Measurements from ENCODE around the gene RNF123.

The RNF123 gene

GRCh38 chr3:49701388-49702077, 12.2 kb downstream of the RNF123 start:
- DNase-seq (ENCODE audit: low read depth, low spot score) = no peak

GRCh38 chr3:49702672-49703071, 13.3 kb downstream of the RNF123 start:
- no peak for DNase-seq (ENCODE audit: low read depth, low spot score)

GRCh38 chr3:49703443-49703927, 14.1 kb downstream of the RNF123 start:
- no peak for DNase-seq (ENCODE audit: low read depth, low spot score)

- DNase-seq (ENCODE audit: low read depth, low spot score) = no peak
These were observed 14.6 kb downstream of the RNF123 start for GRCh38 chr3:49703956-49704355.

GRCh38 chr3:49704629-49705028, 15.3 kb downstream of the RNF123 start:
- DNase-seq (ENCODE audit: low read depth, low spot score) = no peak

- DNase-seq (ENCODE audit: low read depth, low spot score) = no peak
These were observed 16.1 kb downstream of the RNF123 start for GRCh38 chr3:49705390-49705960.

GRCh38 chr3:49706456-49707112, 17.2 kb downstream of the RNF123 start:
- DNase-seq (ENCODE audit: low read depth, low spot score) = no peak

- DNase-seq (ENCODE audit: low read depth, low spot score) = no peak
These were observed 17.7 kb downstream of the RNF123 start for GRCh38 chr3:49707113-49707480.

GRCh38 chr3:49709852-49710251, 20.5 kb downstream of the RNF123 start:
- no peak for DNase-seq (ENCODE audit: low read depth, low spot score)

- no peak for DNase-seq (ENCODE audit: low read depth, low spot score)
These were observed 22.1 kb downstream of the RNF123 start for GRCh38 chr3:49711489-49711888.

- DNase-seq (ENCODE audit: low read depth, low spot score) = no peak
These were observed 22.8 kb downstream of the RNF123 start for GRCh38 chr3:49712166-49712565.

GRCh38 chr3:49712631-49713317, 23.4 kb downstream of the RNF123 start:
- no peak for DNase-seq (ENCODE audit: low read depth, low spot score)

- no peak for DNase-seq (ENCODE audit: low read depth, low spot score)
These were observed 24.2 kb downstream of the RNF123 start for GRCh38 chr3:49713336-49714105.

GRCh38 chr3:49714728-49715550, 25.6 kb downstream of the RNF123 start:
- DNase-seq (ENCODE audit: low read depth, low spot score) = no peak

GRCh38 chr3:49715611-49716121, 26.3 kb downstream of the RNF123 start:
- DNase-seq (ENCODE audit: low read depth, low spot score) = no peak

GRCh38 chr3:49716169-49716568, 26.8 kb downstream of the RNF123 start:
- DNase-seq (ENCODE audit: low read depth, low spot score) = no peak

GRCh38 chr3:49716691-49717210, 27.4 kb downstream of the RNF123 start:
- no peak for DNase-seq (ENCODE audit: low read depth, low spot score)

- DNase-seq (ENCODE audit: low read depth, low spot score) = no peak
These were observed 28.0 kb downstream of the RNF123 start for GRCh38 chr3:49717211-49717958.
